ENCODE measurements around the gene RGN.
"Not testable (repeated sequence)": the region's sequence is repeated elsewhere in the genome, so short reads cannot be mapped to it uniquely, and the experiment has no call there.

The RGN gene

DNA sequence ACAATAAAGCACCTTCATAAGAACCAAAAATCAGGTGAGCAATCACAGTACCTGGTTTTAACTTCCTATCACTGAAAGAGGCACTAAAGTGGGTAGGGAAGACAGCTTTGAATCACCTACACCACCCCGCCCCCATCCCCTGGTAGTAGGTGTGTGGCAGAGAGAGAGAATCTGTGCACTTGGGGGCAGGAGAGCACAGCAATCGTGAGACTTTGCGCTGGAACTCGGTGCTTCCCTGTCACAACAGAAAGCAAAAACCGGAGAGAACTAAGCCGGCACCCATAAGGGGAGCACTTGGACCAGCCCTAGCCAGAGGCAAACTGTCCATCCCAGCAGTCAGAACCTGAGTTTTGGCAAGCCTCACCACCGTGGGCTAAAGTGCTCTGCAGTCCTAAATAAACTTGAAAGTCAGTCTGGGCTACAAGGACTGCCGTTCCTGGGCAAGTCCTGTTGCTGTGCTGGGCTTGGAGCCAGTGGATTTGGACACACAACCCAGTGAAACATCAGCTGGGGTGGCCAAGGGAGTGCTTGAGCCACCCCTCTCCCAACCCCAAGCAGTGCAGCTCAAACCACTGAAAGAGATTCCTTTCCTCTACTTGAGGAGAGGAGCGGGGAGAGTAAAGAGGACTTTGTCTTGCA, 34.2 kb downstream of the RGN start:
- DNase-seq (ENCODE audit: low read depth, low spot score): no peak
- TF ChIP-seq CTCF (IDR thresholded peaks at IDR 0.05; ENCODE audit: insufficient read depth, low read length, missing control alignments): no peak
- ChIA-PET CTCF (no interaction called here), POLR2A (no interaction called here)
- no peak overlapping the region for H3K4me3 ChIP-seq (ENCODE audit: low read depth, low read length)

DNA sequence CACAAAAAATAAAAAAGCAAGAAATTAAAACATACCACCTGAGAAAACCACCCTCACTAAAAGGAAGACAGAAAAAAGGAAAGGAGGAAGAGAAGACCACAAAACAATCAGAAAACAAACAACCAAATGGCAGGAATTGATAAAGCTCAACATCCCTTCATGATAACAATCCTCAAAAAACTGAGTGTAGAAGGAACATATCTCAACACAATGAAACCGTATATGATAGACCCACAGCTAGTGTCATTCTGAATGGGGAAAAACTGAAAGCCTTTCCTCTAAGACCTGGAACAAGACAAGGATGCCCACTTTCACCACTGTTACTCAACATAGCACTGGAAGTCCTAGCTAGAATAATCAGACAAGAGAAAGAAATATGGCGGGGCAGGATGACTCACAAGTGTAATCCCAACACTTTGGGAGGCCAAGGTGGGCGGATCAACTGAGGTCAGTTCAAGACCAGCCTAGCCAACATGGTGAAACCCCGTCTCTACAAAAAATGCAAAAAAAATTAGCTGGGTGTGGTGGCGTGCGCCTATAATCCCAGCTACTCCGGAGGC, 38.4 kb downstream of the RGN start:
- CTCF ChIA-PET: not testable (repeated sequence)

DNA sequence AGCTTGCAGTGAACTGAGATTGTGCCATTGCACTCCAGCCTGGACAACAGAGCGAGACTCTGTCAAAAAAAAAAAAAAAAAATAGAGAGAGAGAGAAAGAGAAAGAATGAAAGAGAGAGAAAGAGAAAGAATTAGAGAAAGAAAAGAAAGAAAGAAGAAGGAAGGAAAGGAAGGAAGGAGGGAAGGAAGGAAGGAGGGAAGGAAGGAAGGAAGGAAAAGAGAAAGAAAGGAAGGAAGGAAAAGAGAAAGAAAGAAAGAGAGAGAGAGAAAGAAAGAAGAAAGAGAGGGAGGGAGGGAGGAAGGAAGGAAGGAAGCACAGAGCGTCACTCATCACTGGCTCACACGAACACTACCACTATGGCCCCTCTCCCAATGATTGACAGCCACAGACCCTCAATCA, 46.2 kb downstream of the RGN start:
- DNase-seq (ENCODE audit: low read depth, low spot score); POLR2A ChIA-PET; H3K4me3 ChIP-seq (ENCODE audit: low read depth, low read length); CTCF ChIA-PET: not testable (repeated sequence)

More for the DNA sequence above, 38.4 kb downstream of the RGN start:
- not testable (repeated sequence) for H3K4me3 ChIP-seq (ENCODE audit: low read depth, low read length); DNase-seq (ENCODE audit: low read depth, low spot score)
- POLR2A ChIA-PET: interaction anchor here (0.6 kb wide), 1 partner anchor 528 kb away, joined by 3 read pairs; no protein-coding TSS in a partner anchor

GRCh38 chrX:47129157-47129898, 51.1 kb downstream of the RGN start:
- peak overlapping the region; percentile 66 for H3K4me3 ChIP-seq (ENCODE audit: low read depth, low read length)
- ChIA-PET POLR2A (interaction anchor here (0.6 to 1.1 kb wide), 3 partner anchors 14 to 63 kb away, joined by 3 to 7 read pairs (median 4); partner anchors contain the start of genes NDUFB11 and RBM10), CTCF (interaction anchor here (1.1 kb wide), 1 partner anchor 16 kb away, joined by 5 read pairs; the partner anchor contains the start of genes NDUFB11 and RBM10)
- DNase-seq (ENCODE audit: low read depth, low spot score): peak; percentile 86
- TF ChIP-seq CTCF (IDR thresholded peaks at IDR 0.05; ENCODE audit: insufficient read depth, low read length, missing control alignments): no peak

DNA sequence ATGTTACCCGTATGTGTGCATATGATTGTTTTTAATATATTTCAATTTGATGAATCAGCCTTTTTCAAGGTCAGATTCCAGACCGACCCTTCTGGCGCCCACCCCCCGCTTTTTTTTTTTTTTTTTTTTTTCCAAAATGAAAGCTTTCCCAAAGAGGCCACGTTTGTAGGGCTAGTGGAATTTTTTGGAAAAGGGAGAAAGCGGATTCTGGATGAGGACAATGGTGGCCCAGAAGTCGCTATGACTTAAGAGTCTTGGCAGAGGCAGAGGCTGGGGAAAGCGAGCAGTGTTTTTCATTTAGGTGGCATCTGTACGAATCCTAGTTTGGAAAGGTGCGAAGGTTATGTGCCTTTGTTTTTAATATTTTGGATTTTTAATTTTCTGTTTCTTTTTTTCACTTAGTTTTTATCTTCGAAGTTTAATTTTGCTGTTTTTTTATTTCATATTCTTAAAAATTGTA, 51.7 kb downstream of the RGN start:
- ChIA-PET CTCF (interaction anchor here (1.1 kb wide), 1 partner anchor 15 kb away, joined by 4 read pairs; the partner anchor contains the start of genes NDUFB11 and RBM10), POLR2A (interaction anchor here (0.6 to 1.1 kb wide), 3 partner anchors 14 to 64 kb away, joined by 3 to 7 read pairs (median 4); partner anchors contain the start of genes NDUFB11 and RBM10)
- peak overlapping the region; percentile 66 for H3K4me3 ChIP-seq (ENCODE audit: low read depth, low read length)

DNA sequence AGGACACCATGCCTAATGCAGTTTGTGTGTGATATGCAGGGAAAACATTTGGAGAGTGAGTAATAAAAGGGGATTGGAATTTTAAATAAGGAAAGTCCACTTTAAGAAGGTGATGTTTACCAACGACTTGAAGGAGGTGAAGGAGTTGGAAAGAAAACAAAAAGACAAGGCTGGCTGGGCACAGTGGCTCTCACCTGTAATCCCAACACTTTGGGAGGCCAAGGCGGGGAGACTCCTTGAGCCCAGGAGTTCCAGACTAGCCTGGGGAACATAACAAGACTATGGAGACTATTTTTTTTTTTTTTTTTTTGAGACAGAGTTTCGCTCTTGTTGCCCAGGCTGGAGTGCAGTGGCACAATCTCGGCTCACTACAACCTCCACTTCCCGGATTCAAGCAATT, 55.2 kb downstream of the RGN start:
- no peak for DNase-seq (ENCODE audit: low read depth, low spot score)
- no peak overlapping the region for H3K4me3 ChIP-seq (ENCODE audit: low read depth, low read length)
- CTCF ChIA-PET: interaction anchor here (2.4 kb wide), 1 partner anchor 11 kb away, joined by 17 read pairs; the partner anchor contains the start of genes NDUFB11 and RBM10
- POLR2A ChIA-PET: no interaction called here
- no peak for TF ChIP-seq CTCF (IDR thresholded peaks at IDR 0.05; ENCODE audit: insufficient read depth, low read length, missing control alignments)

More for the DNA sequence above, 51.7 kb downstream of the RGN start:
- DNase-seq (ENCODE audit: low read depth, low spot score): no peak
- no peak for TF ChIP-seq CTCF (IDR thresholded peaks at IDR 0.05; ENCODE audit: insufficient read depth, low read length, missing control alignments)

GRCh38 chrX:47135650-47136049, 57.4 kb downstream of the RGN start:
- H3K4me3 ChIP-seq (ENCODE audit: low read depth, low read length); POLR2A ChIA-PET; DNase-seq (ENCODE audit: low read depth, low spot score): not testable (repeated sequence)
- CTCF ChIA-PET: interaction anchor here (2.4 kb wide), 1 partner anchor 9 kb away, joined by 17 read pairs; the partner anchor contains the start of genes NDUFB11 and RBM10

All from AG04449 (cell line).